IPS-20b (cell line): ENCODE measurements around the gene CPN2.

ENCODE experiments used
- H3K27ac ChIP-seq: one replicate; pipeline ENCODE4 v1.5.1; 2013; ENCODE audit warnings: low read length
- H3K27me3 ChIP-seq: 2 replicates; pipeline ENCODE4 v1.6.1; 2013; ENCODE audit warnings: mild to moderate bottlenecking, low read length, inconsistent platforms; ENCODE audit not compliant: insufficient read depth
- H3K36me3 ChIP-seq: 2 replicates; pipeline ENCODE4 v1.6.1; 2013; ENCODE audit warnings: low read depth, mild to moderate bottlenecking, inconsistent platforms, low read length, moderate library complexity; ENCODE audit not compliant: insufficient read depth
- H3K4me1 ChIP-seq: 2 replicates; pipeline ENCODE4 v1.6.1; 2013; ENCODE audit warnings: mild to moderate bottlenecking, control low read depth, inconsistent platforms, low read length, moderate library complexity; ENCODE audit not compliant: insufficient read depth
- H3K4me3 ChIP-seq: 2 replicates; pipeline ENCODE4 v1.5.1; 2013; ENCODE audit warnings: mild to moderate bottlenecking, low read length, inconsistent platforms
- H3K9ac ChIP-seq: 2 replicates; pipeline ENCODE4 v1.6.1; 2013; ENCODE audit warnings: low read depth, mild to moderate bottlenecking, inconsistent platforms, low read length, moderate library complexity
- H3K9me3 ChIP-seq: 2 replicates; pipeline ENCODE4 v1.6.1; 2013; ENCODE audit warnings: mild to moderate bottlenecking, low read depth, low read length, inconsistent platforms; ENCODE audit not compliant: insufficient read depth

CPN2 gene, protein sequence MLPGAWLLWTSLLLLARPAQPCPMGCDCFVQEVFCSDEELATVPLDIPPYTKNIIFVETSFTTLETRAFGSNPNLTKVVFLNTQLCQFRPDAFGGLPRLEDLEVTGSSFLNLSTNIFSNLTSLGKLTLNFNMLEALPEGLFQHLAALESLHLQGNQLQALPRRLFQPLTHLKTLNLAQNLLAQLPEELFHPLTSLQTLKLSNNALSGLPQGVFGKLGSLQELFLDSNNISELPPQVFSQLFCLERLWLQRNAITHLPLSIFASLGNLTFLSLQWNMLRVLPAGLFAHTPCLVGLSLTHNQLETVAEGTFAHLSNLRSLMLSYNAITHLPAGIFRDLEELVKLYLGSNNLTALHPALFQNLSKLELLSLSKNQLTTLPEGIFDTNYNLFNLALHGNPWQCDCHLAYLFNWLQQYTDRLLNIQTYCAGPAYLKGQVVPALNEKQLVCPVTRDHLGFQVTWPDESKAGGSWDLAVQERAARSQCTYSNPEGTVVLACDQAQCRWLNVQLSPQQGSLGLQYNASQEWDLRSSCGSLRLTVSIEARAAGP

DNA sequence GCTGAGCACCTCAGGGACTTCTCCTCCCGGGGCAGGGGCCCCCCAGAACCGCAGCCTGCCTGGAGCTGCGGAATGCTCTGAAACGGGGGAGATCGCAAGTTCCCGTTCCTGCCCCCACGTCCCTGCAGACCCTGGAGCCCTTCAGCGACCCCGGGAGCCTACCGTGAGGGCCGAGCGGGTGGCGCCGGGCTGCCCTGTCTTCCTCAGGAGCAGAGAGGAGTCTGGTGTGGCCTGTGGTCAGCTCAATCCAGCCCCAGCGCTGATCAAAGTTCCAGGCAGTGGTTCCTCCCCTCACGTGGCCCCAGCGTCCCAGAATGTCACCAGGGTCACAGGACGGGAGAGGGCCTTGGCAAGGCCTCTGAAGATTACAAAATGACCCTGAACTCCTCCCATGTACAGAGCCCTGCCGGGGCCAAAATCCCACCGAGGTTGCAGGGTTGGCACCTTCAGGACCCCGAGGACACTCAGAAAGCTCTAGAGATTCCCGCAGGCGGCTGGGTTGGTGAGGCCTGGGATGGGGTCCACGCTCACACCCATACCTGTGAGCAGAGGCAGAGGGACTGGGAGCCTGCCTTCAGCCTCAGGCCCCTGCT lies at the start of gene CPN2:
CPN2 (minus strand) TSS at position 249 of the 593 bp plus-strand sequence. CDS start 8,626 bp downstream, outside the sequence.
- H3K4me1 ChIP-seq: no peaks in the 10 kb centered on the region

DNA sequence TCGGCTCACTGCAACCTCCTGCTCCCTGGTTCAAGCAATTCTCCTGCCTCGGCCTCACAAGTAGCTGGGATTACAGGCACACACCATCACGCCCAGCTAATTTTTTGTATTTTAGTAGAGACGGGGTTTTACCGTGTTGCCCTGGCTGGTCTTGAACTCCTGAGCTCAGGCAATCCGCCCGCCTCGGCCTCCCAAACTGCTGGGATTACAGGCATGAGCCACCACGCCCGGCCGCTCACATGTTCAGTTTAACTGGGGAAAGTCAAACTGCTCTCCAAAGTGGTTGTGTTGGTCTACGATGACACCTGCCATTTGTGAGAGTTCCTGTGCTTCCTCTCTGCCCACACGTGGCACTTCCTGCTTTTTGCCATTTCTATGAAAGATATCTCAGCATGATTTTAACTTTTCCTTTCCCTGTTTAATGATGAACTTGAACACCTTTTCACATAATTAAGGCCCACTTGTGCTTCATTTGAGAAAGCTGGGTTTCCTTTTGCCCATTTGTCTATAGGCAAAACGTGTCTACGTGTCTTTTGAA lies 48.8 kb upstream of the CPN2 start:
- peaks cover 3% of the 10 kb centered on the region for H3K4me1 ChIP-seq
- H3K9ac ChIP-seq: no peak overlapping the region
- H3K27me3 ChIP-seq: no peaks in the 10 kb centered on the region
- H3K9me3 ChIP-seq: no peaks in the 10 kb centered on the region
- H3K36me3 ChIP-seq: peaks cover 10% of the 10 kb centered on the region; the same call in 1 of the 2 replicates
- H3K4me3 ChIP-seq: no peak overlapping the region
- H3K27ac ChIP-seq: no peak overlapping the region

More for the DNA sequence above, at the start of gene CPN2:
- Histone ChIP-seq H3K36me3 (no peaks in the 10 kb centered on the region), H3K9ac (no peak within 1 kb of the TSS), H3K9me3 (no peaks in the 10 kb centered on the region), H3K27me3 (no peaks in the 10 kb centered on the region), H3K4me3 (no peak within 1 kb of the TSS), H3K27ac (no peak within 1 kb of the TSS)

DNA sequence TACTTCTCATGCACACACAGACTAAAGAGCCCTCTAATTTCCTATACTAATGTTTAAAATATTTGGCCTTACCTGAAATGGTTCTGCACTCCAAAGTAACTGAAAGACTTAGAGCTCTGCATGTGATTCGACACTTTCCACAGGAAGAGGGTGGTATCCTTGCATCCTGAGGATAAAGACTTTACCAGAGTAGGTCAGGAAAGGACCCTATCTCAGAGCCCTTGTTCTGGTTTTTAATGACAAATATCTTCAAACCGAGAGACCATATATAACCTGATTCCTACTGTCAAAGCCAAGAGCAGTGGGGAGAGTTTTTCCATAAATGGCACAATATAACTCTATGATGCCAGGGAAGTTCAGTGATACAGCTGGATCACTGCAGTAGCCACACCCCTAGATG lies 48.0 kb upstream of the CPN2 start, which contains the start of gene GP5:
GP5 (minus strand) TSS at position 101 of the 400 bp plus-strand sequence. CDS start 984 bp downstream, outside the sequence.
- Histone ChIP-seq H3K4me1 (peaks cover 3% of the 10 kb centered on the region), H3K4me3 (no peak within 1 kb of the TSS), H3K27me3 (no peaks in the 10 kb centered on the region), H3K36me3 (peaks cover 7% of the 10 kb centered on the region; the same call in 1 of the 2 replicates), H3K9me3 (no peaks in the 10 kb centered on the region), H3K27ac (no peak within 1 kb of the TSS), H3K9ac (no peak within 1 kb of the TSS)

DNA sequence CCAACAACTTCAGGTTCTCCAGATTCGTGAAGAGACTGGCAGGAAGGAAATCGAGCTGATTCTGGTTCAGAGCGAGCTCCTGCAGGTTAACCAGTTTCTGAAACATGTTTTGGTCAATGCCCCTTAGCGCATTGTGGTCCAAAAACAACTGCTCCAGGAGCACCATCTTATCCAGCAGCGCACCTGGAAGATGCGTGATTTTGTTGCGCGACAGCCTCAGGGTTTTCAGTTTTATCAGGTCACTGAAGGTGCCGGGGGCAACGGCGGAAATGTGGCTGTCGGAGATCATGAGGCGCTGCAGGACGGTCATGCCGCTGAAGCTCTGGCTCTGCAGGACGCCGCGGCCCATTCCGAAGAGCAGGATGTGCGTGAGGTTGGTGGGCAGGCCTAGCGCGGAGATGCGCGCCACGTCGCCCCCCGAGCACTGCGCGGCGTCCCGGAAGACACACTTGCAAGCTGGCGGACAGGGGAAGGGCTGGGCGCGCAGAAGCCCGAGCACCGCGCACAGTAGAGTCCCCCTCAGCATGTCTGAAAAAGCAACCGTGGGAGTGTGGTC lies 46.7 kb upstream of the CPN2 start:
- peaks cover 3% of the 10 kb centered on the region for H3K4me1 ChIP-seq
- H3K9me3 ChIP-seq: no peaks in the 10 kb centered on the region
- no peak overlapping the region for H3K4me3 ChIP-seq
- no peaks in the 10 kb centered on the region for H3K27me3 ChIP-seq
- no peaks in the 10 kb centered on the region for H3K36me3 ChIP-seq
- H3K27ac ChIP-seq: no peak overlapping the region
- no peak overlapping the region for H3K9ac ChIP-seq

DNA sequence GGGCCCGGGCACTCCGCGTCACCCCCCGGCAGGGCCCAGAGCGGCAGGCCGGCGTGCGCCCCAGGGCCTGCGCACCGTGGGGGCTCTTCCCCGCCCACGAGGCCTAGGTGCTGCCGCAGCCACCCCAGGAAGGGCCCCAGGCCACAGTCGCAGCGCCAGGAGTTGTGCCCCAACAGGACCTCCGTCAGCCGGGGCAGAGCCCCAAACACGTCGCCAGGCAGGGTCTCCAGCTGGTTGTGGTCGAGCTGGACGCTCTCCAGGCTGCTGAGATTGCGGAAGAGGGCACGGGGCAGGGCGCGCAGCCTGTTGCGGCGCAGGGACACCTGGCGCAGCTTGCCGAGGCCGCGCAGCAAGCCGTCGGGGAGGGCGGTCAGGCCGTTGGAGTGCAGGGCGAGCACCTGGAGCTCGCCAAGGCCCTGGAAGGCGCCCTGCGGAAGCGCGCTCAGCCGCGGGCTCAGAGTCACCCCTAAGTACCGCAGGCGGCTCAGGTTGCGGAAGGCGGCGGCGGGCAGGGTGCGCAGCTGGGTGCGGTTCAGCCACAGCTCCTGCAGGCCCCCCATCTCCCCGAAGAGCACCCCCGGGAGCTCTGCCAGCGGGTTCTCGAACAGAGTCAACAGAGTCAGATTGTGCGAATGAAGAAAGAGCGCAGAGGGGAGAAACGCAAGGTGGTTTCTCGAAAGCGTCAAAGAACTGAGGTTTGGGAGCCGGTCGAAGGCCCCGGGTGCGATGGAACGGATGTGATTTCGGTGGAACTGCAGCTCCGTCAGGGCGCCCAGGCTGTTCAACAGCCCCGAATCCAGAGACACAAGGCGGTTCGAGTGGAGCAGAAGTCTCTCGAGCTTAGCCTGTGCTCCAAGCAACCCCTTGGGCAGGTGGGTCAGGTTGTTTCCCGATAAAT lies 46.0 kb upstream of the CPN2 start:
- Histone ChIP-seq H3K27ac (no peak overlapping the region), H3K4me1 (peaks cover 3% of the 10 kb centered on the region), H3K36me3 (no peaks in the 10 kb centered on the region), H3K4me3 (no peak overlapping the region), H3K9me3 (no peaks in the 10 kb centered on the region), H3K27me3 (no peaks in the 10 kb centered on the region), H3K9ac (no peak overlapping the region)

DNA sequence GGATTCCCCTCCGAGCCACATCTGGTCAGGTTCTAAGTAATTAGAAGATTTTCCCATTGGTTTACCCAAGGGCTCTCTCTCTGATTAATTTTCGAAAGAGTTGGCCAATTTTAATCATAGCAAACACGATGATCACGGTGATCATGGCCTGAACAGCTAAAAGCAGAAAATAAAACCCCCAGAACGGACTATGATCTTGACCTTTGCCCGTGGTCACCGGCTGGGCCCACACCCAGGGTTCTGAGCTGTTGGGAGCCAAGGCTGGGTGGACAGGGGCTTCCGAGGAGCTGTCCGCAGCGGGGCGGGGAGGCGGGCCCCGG lies 45.4 kb upstream of the CPN2 start:
- Histone ChIP-seq H3K27ac (no peak overlapping the region), H3K4me3 (no peak overlapping the region)

DNA sequence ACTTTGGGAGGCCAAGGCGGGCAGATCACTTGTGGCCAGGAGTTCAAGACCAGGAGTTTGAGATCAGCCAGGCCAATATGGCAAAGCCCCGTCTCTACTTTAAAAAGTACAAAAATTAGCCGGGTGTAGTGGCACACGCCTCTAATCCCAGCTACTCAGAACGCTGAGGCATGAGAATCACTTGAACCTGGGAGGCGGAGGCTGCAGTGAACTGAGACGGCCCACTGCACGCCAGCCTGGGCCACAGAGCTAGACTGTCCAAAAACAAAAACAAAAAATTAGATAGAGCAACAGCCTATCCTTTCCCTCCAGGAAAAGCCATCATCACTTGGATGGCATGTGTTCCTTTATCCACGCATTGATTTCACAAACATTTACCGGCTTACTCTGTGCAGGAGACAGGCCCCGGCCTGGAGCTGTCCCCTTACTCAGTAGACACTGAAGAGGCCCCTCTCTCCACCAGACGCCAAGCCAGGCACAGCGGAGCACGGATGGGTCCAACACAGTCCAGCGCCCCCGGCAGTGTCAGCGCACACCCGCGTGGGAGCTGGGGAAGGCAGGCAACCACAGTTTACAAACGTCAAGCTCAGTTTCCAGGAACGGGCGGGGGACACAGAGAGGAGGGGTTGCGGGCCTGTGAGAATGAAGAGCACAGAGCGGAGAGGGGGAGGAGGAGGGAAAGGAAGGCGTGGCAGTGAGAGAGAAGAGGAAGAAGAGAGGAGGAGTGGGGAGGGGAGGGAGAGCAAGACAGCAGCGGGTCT lies 44.8 kb upstream of the CPN2 start:
- H3K36me3 ChIP-seq: no peaks in the 10 kb centered on the region
- no peak overlapping the region for H3K27ac ChIP-seq
- H3K9ac ChIP-seq: no peak overlapping the region
- H3K27me3 ChIP-seq: no peaks in the 10 kb centered on the region
- no peaks in the 10 kb centered on the region for H3K9me3 ChIP-seq
- no peak overlapping the region for H3K4me3 ChIP-seq
- peaks cover 3% of the 10 kb centered on the region for H3K4me1 ChIP-seq

More for the DNA sequence above, 45.4 kb upstream of the CPN2 start:
- H3K4me1 ChIP-seq: peaks cover 3% of the 10 kb centered on the region
- H3K36me3 ChIP-seq: no peaks in the 10 kb centered on the region
- H3K27me3 ChIP-seq: no peaks in the 10 kb centered on the region
- H3K9me3 ChIP-seq: no peaks in the 10 kb centered on the region
- no peak overlapping the region for H3K9ac ChIP-seq

DNA sequence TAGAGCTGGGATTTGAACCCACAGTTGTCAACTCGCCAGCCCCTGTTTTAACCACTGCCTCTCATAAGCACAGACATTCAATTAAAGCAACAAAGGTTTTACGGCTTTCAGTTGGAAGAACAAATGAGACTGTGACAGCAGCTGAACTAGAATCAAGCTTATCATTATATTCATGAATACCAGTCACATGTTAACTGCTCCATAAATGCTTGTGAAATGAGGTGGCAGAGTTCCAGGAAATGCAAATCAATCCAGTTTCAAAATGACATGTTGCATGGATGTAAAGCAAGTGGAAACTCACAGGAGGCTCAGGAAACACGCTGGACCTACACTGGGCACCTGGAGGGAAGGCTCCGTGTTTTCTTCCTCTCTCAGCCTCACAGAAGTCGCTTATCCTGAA lies 44.1 kb upstream of the CPN2 start:
- Histone ChIP-seq H3K4me3 (no peak overlapping the region), H3K36me3 (no peaks in the 10 kb centered on the region), H3K9ac (no peak overlapping the region), H3K9me3 (no peaks in the 10 kb centered on the region; the same call in 1 of the 2 replicates), H3K27me3 (no peaks in the 10 kb centered on the region), H3K4me1 (peaks cover 3% of the 10 kb centered on the region), H3K27ac (no peak overlapping the region)

DNA sequence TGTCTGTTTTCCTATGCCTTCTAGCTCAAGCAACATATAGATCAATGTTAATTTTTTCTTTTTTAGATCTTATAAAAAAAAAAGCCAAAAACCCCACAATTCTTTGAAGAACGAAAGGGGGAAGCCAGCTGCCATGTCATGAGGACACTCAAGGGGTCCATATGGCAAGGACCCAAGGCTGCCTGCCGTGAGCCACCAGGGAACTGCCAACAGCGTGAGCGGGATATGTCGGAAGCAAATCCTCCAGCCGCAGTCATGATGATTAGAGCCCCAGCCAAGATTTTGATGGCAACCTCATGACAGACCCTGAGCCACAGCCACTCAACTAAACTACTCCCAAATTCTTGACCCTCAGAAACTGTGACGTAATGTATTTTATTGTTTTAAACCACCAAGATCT lies 41.4 kb upstream of the CPN2 start:
- no peaks in the 10 kb centered on the region; the same call in 1 of the 2 replicates for H3K9me3 ChIP-seq
- no peak overlapping the region for H3K4me3 ChIP-seq
- no peak overlapping the region for H3K27ac ChIP-seq

DNA sequence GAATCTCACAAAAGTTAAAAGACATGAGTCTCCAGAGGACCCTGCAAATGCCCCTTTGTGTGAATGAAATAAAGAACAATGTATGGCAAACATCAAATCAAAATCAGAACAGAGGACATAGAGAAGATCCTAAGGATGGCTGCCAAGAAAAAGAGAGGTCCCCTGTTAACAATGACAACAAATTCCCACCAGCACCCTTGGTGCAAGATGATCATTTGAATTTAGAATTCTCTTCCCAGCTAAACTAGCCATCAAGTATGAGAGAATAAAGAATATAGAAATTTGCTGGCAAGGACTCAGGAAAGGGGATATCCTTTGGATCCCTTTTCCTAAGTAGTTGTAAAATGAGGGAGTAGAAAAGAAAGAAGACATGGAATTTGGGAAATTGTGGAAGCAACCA lies 39.7 kb upstream of the CPN2 start:
- Histone ChIP-seq H3K36me3 (no peaks in the 10 kb centered on the region), H3K9me3 (no peaks in the 10 kb centered on the region; the same call in 1 of the 2 replicates), H3K9ac (no peak overlapping the region), H3K27me3 (no peaks in the 10 kb centered on the region), H3K27ac (no peak overlapping the region), H3K4me3 (no peak overlapping the region), H3K4me1 (peaks cover under 1% of the 10 kb centered on the region)

More for the DNA sequence above, 41.4 kb upstream of the CPN2 start:
- Histone ChIP-seq H3K36me3 (no peaks in the 10 kb centered on the region), H3K9ac (no peak overlapping the region), H3K27me3 (no peaks in the 10 kb centered on the region), H3K4me1 (peaks cover 3% of the 10 kb centered on the region)
